Measurements from ENCODE around the gene MAGI1.

GRCh38 chr3:65618599-65618998 lies 420.1 kb downstream of the MAGI1 start:
- TF ChIP-seq CTCF (conservative IDR thresholded peaks at IDR 0.05; ENCODE audit: low read length): no peak
- TF ChIP-seq EZH2phosphoT487 (IDR thresholded peaks at IDR 0.05; ENCODE audit: borderline replicate concordance): no peak

Measured in Loucy (cell line).